ENCODE results near the gene CYTL1. TPM values are rescaled to one million over a fixed set of nuclear protein-coding genes. Genes with fewer than 3 reads are reported as not detected.

CYTL1 gene
- polyA plus RNA-seq, 2 of the 4 experiments (the other 2 are of a cell fraction), result not detected

DNA sequence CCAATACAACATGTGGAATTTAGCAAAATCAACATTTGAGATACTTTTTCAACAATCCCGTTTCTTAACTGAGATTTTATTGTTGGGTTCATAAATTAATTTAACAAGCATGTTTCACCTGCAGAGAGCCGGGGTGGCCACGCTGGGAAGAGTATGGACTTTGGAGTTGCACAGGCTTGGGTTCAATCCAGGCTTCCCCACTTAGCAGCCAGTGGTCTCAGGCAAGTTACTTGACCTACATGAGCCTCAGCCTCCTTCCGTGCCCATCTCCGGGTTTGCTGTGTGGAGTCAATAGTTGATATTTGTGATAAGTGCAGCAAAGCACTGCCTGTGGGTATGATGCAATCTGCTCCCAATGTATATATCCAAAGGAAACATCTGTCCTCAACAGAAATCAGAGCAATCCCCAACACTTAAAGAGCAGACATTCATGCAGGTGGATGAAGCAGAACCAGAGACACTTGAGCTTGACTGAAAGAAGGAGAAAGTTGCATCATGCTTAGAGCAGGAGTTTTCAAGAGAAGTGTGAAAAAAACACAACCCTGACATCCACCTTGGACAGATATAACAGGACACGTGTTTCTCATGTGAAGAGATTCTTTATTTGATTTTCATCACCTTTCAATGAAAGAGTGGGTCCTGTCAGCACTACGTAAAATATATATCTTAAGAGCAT is 5.1 kb downstream of the CYTL1 start:
- ChIA-PET CTCF (no interaction called here), POLR2A (no interaction called here)
- DNase-seq (ENCODE audit: low read depth in 1 of 2, low spot score in 1 of 2), result no peak
- no peak overlapping the region for H3K4me3 ChIP-seq
- no peak for ATAC-seq
- H3K9me3 ChIP-seq, result no peaks in the 10 kb centered on the region
- 43% methylated on average over 7 of the region's 7 CpGs for WGBS (ENCODE audit: missing lambda C conversion rate)
- 0 out of 3 replicates have a peak, but pooled peaks cover 3% of the 10 kb centered on the region for H3K4me1 ChIP-seq
- H3K4me2 ChIP-seq, result no peak overlapping the region
- FAIRE-seq, result no peak
- 0 out of 4 replicates have a peak, but pooled peaks of 1 of the 2 experiments have one; percentile 11 for TF ChIP-seq CEBPB (IDR thresholded peaks at IDR 0.05)
- no peak for TF ChIP-seq EHMT2 (IDR thresholded peaks at IDR 0.05; ENCODE audit: low read depth)
- TF ChIP-seq BHLHE40 (IDR thresholded peaks at IDR 0.05; ENCODE audit: low read depth, low read length), result no peak
- no peak for TF ChIP-seq KDM5A (IDR thresholded peaks at IDR 0.05)
- H3K27ac ChIP-seq, result no peak overlapping the region

- no peak for ATAC-seq
- TF ChIP-seq NPAS2 (CRISPR knock-in tag; IDR thresholded peaks at IDR 0.05; ENCODE audit: borderline replicate concordance), result no peak
- TF ChIP-seq NFE2L2 (conservative IDR thresholded peaks at IDR 0.05; ENCODE audit: low read length), result no peak
- TF ChIP-seq SMC3 (IDR thresholded peaks at IDR 0.05), result no peak
- TF ChIP-seq KDM1A (IDR thresholded peaks at IDR 0.05; ENCODE audit: low read depth), result no peak
- TF ChIP-seq EP300 (IDR thresholded peaks at IDR 0.05), result no peak
- no peak for TF ChIP-seq HOXB5 (CRISPR knock-in tag; IDR thresholded peaks at IDR 0.05)
- TF ChIP-seq BCL3 (IDR thresholded peaks at IDR 0.05), result no peak
- TF ChIP-seq RCOR1 (IDR thresholded peaks at IDR 0.05; ENCODE audit: low read depth, low read length), result no peak
- TF ChIP-seq POLR2A (IDR thresholded peaks at IDR 0.05; ENCODE audit: low read length), result no peak
- no peak for TF ChIP-seq USF2 (IDR thresholded peaks at IDR 0.05)
- TF ChIP-seq PBX3 (IDR thresholded peaks at IDR 0.05), result no peak
- TF ChIP-seq GATA3 (IDR thresholded peaks at IDR 0.05; ENCODE audit: borderline replicate concordance), result no peak
- no peak for TF ChIP-seq FOSB (CRISPR knock-in tag; IDR thresholded peaks at IDR 0.05)
- no peak for TF ChIP-seq ZSCAN20 (CRISPR knock-in tag; IDR thresholded peaks at IDR 0.05)
- no peak for TF ChIP-seq E2F6 (IDR thresholded peaks at IDR 0.05; ENCODE audit: borderline replicate concordance, low read depth)
- H3K4me2 ChIP-seq, result no peak overlapping the region
- no peak overlapping the region for H3K4me3 ChIP-seq
- 0 out of 3 replicates have a peak, but pooled peaks cover 3% of the 10 kb centered on the region for H3K4me1 ChIP-seq
- no peak overlapping the region for H3K27ac ChIP-seq
- 28% methylated on average over 2 of the region's 2 CpGs for WGBS (ENCODE audit: missing lambda C conversion rate)
- no peak for FAIRE-seq
- CTCF ChIA-PET, result interaction anchor here (1.7 kb wide), 1 partner anchor 10 kb away, joined by 4 read pairs; no protein-coding TSS in a partner anchor
- H3K9me3 ChIP-seq, result no peaks in the 10 kb centered on the region
- POLR2A ChIA-PET, result no interaction called here
- DNase-seq (ENCODE audit: low read depth in 1 of 2, low spot score in 1 of 2), result no peak
Measured at GRCh38 chr4:5012958-5013357, 6.3 kb downstream of the CYTL1 start.

DNA sequence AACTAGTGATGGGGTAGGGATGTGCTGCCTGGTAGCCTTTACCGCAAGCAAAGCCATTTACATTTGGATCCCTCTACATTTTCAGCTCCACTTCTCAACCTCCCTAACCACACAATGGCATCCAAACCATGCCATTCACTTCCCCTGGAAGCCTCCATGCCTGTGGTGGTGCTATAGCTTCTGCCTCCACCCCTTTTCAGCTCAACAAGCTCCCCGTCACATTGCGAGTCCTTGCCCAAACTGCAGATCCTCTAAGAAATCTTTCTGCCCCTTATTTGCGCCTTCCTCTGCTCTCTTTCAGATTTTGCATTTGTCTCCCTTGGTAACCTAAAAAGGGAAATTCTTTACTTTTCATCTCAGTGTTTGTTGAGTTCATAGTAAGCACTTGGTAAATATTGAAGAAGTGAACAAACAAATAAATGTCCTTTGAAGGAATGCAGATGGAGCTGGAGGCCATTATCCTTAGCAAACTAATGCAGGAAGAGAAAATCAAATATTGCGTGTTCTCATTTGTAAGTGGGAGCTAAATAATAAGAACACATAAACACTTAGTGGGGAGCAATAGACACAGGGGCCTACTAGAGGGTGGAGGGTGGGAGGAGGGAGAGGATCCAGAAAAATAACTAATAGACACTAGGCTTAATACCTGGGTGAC is 6.9 kb downstream of the CYTL1 start:
- Histone ChIP-seq H3K27ac (no peak overlapping the region), H3K4me2 (no peak overlapping the region), H3K4me1 (0 out of 3 replicates have a peak, but pooled peaks cover 3% of the 10 kb centered on the region), H3K4me3 (no peak overlapping the region), H3K9me3 (no peaks in the 10 kb centered on the region)
- FAIRE-seq, result no peak
- no peak for TF ChIP-seq MAFK (IDR thresholded peaks at IDR 0.05; ENCODE audit: partially characterized antibody)
- no peak for TF ChIP-seq GATA3 (IDR thresholded peaks at IDR 0.05; ENCODE audit: borderline replicate concordance)
- TF ChIP-seq USF2 (IDR thresholded peaks at IDR 0.05), result no peak
- TF ChIP-seq EHF (CRISPR knock-in tag; IDR thresholded peaks at IDR 0.05), result no peak
- TF ChIP-seq TP53 (CRISPR knock-in tag; IDR thresholded peaks at IDR 0.05), result no peak
- TF ChIP-seq CBX8 (IDR thresholded peaks at IDR 0.05), result no peak
- TF ChIP-seq EHMT2 (IDR thresholded peaks at IDR 0.05; ENCODE audit: low read depth), result no peak
- POLR2A ChIA-PET, result no interaction called here
- CTCF ChIA-PET, result interaction anchor here (0.7 to 1.7 kb wide), 5 partner anchors 9 to 447 kb away, joined by 3 to 4 read pairs (median 3); no protein-coding TSS in a partner anchor
- DNase-seq (ENCODE audit: low read depth in 1 of 2, low spot score in 1 of 2), result peak in 1 of 2 experiments; percentile 25
- ATAC-seq, result peak in 1 of 2 experiments; percentile 41; a peak in 2 of 6 replicates
- 75% methylated on average over 5 of the region's 5 CpGs for WGBS (ENCODE audit: missing lambda C conversion rate)
